ENCODE results near the gene KRTAP19-5.

Gene KRTAP19-5

GRCh38 chr21:30479259-30479658 lies 22.7 kb downstream of the KRTAP19-5 start:
- H3K4me3 ChIP-seq (ENCODE audit: low read length in 2 of 2) = no peak overlapping the region
- no peaks in the 10 kb centered on the region for H3K4me1 ChIP-seq (ENCODE audit: control insufficient read depth, insufficient read depth, low read length)
- H3K36me3 ChIP-seq (ENCODE audit: control insufficient read depth in 2 of 2, insufficient read depth in 2 of 2, low read length in 2 of 2) = no peaks in the 10 kb centered on the region
- H3K27ac ChIP-seq (ENCODE audit: low read length) = no peak overlapping the region
- no peaks in the 10 kb centered on the region for H3K9me3 ChIP-seq (ENCODE audit: control insufficient read depth in 2 of 2, low read length in 2 of 2)
- H3K27me3 ChIP-seq (ENCODE audit: control insufficient read depth in 1 of 2, insufficient read depth in 2 of 2, low read length in 2 of 2) = no peaks in the 10 kb centered on the region
- H3K9ac ChIP-seq (ENCODE audit: low read length in 2 of 2) = no peak overlapping the region

- Histone ChIP-seq H3K27me3 (ENCODE audit: control insufficient read depth in 1 of 2, insufficient read depth in 2 of 2, low read length in 2 of 2) (no peaks in the 10 kb centered on the region), H3K9ac (ENCODE audit: low read length in 2 of 2) (no peak overlapping the region), H3K27ac (ENCODE audit: low read length) (no peak overlapping the region), H3K4me3 (ENCODE audit: low read length in 2 of 2) (no peak overlapping the region), H3K4me1 (ENCODE audit: control insufficient read depth, insufficient read depth, low read length) (no peaks in the 10 kb centered on the region), H3K9me3 (ENCODE audit: control insufficient read depth in 2 of 2, low read length in 2 of 2) (no peaks in the 10 kb centered on the region), H3K36me3 (ENCODE audit: control insufficient read depth in 2 of 2, insufficient read depth in 2 of 2, low read length in 2 of 2) (no peaks in the 10 kb centered on the region)
Measured at GRCh38 chr21:30478004-30478403, 23.9 kb downstream of the KRTAP19-5 start.

GRCh38 chr21:30468900-30469714 lies 32.8 kb downstream of the KRTAP19-5 start:
- no peak overlapping the region for H3K4me3 ChIP-seq (ENCODE audit: low read length in 2 of 2)
- no peaks in the 10 kb centered on the region for H3K27me3 ChIP-seq (ENCODE audit: control insufficient read depth in 1 of 2, insufficient read depth in 2 of 2, low read length in 2 of 2)
- no peaks in the 10 kb centered on the region for H3K36me3 ChIP-seq (ENCODE audit: control insufficient read depth in 2 of 2, insufficient read depth in 2 of 2, low read length in 2 of 2)
- H3K4me1 ChIP-seq (ENCODE audit: control insufficient read depth, insufficient read depth, low read length) = no peaks in the 10 kb centered on the region
- H3K27ac ChIP-seq (ENCODE audit: low read length) = no peak overlapping the region
- H3K9me3 ChIP-seq (ENCODE audit: control insufficient read depth in 2 of 2, low read length in 2 of 2) = no peaks in the 10 kb centered on the region
- H3K9ac ChIP-seq (ENCODE audit: low read length in 2 of 2) = no peak overlapping the region

- H3K9ac ChIP-seq (ENCODE audit: low read length in 2 of 2) = no peak overlapping the region
- H3K27ac ChIP-seq (ENCODE audit: low read length) = no peak overlapping the region
- H3K9me3 ChIP-seq (ENCODE audit: control insufficient read depth in 2 of 2, low read length in 2 of 2) = no peaks in the 10 kb centered on the region
- H3K4me1 ChIP-seq (ENCODE audit: control insufficient read depth, insufficient read depth, low read length) = no peaks in the 10 kb centered on the region
- H3K4me3 ChIP-seq (ENCODE audit: low read length in 2 of 2) = no peak overlapping the region
- no peaks in the 10 kb centered on the region for H3K27me3 ChIP-seq (ENCODE audit: control insufficient read depth in 1 of 2, insufficient read depth in 2 of 2, low read length in 2 of 2)
- no peaks in the 10 kb centered on the region for H3K36me3 ChIP-seq (ENCODE audit: control insufficient read depth in 2 of 2, insufficient read depth in 2 of 2, low read length in 2 of 2)
Measured at GRCh38 chr21:30463713-30464112, 38.2 kb downstream of the KRTAP19-5 start.
